GM18519 (cell line): ENCODE results near the gene EEF1B2.

ENCODE experiments used
- ATAC-seq: cut with Tn5 transposase; IDR thresholded peaks from one replicate; pipeline ENCODE4 v1.9.1; 2021; ENCODE audit warnings: mild to moderate bottlenecking, moderate library complexity; ENCODE audit not compliant: unreplicated experiment, low FRiP score

EEF1B2 gene

DNA sequence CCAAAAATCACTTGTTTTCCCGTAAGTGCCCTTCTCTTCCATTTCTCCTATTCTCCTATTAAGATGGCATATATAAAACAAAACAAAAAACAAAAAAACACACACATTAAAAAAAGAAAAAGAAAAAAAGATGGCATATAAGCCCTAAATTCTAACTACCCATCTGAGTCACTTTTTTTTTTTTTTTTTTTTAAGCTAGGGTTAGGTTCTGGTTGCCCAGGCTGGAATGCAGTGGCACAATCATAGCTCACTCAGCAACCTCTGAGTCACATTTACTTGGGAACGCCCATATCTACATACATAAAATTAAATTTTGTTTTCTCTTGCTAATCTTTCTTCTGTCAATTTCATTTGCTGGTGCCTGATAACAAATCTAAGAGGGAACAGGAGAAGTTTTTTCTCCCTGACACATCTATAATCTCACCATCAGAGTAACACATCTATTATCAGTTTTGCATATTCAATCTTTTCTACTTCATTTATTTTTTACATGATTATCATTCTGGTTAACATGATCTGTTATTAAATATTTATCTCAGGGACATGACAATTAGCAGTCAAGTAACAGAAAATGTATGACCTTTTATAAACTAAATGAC is 52.1 kb downstream of the EEF1B2 start:
- no peak for ATAC-seq
